HPDE6-E6E7 (cell line): ENCODE results near the gene BARHL1.

Experiments
- DNase-seq: peaks from one replicate; pipeline ENCODE4 v3.0.0; 2011; ENCODE audit warnings: missing footprints; ENCODE audit errors: extremely low spot score

The BARHL1 gene

GRCh38 chr9:132610661-132611060, 28.3 kb downstream of the BARHL1 start:
- no peak for DNase-seq

GRCh38 chr9:132614324-132614723, 31.9 kb downstream of the BARHL1 start:
- no peak for DNase-seq

GRCh38 chr9:132615774-132616173, 33.4 kb downstream of the BARHL1 start:
- no peak for DNase-seq

- no peak for DNase-seq
Observed at GRCh38 chr9:132616725-132617124, 34.3 kb downstream of the BARHL1 start.

GRCh38 chr9:132622159-132622558, 39.8 kb downstream of the BARHL1 start:
- no peak for DNase-seq

- no peak for DNase-seq
Observed at GRCh38 chr9:132626285-132626684, 43.9 kb downstream of the BARHL1 start.

GRCh38 chr9:132627106-132627505, 44.7 kb downstream of the BARHL1 start:
- no peak for DNase-seq

GRCh38 chr9:132627594-132627993, 45.2 kb downstream of the BARHL1 start:
- no peak for DNase-seq

- DNase-seq, result no peak
Observed at GRCh38 chr9:132628746-132629145, 46.3 kb downstream of the BARHL1 start.

GRCh38 chr9:132630116-132630515, 47.7 kb downstream of the BARHL1 start:
- no peak for DNase-seq

- DNase-seq, result peak; percentile 63
Observed at GRCh38 chr9:132630811-132631210, 48.4 kb downstream of the BARHL1 start.

- DNase-seq, result peak; percentile 77
Observed at GRCh38 chr9:132631280-132631679, 48.9 kb downstream of the BARHL1 start.

GRCh38 chr9:132631685-132632084, 49.3 kb downstream of the BARHL1 start:
- DNase-seq, result no peak

- DNase-seq, result no peak
Observed at GRCh38 chr9:132632413-132633129, 50.2 kb downstream of the BARHL1 start.

- DNase-seq, result no peak
Observed at GRCh38 chr9:132634327-132634726, 51.9 kb downstream of the BARHL1 start.

- no peak for DNase-seq
Observed at GRCh38 chr9:132637351-132637750, 54.9 kb downstream of the BARHL1 start.

GRCh38 chr9:132637801-132638200, 55.4 kb downstream of the BARHL1 start:
- no peak for DNase-seq

GRCh38 chr9:132638240-132638639, 55.8 kb downstream of the BARHL1 start:
- DNase-seq, result no peak

GRCh38 chr9:132639322-132639721, 56.9 kb downstream of the BARHL1 start:
- no peak for DNase-seq
